Epithelial cell of esophagus (primary cell): ENCODE results near the gene RAET1L.
"Not testable (repeated sequence)": the region's sequence is repeated elsewhere in the genome, so short reads cannot be mapped to it uniquely, and the experiment has no call there.

Experiments used
- DNase-seq: peaks from one replicate; pipeline ENCODE4 v3.0.0; 2010; ENCODE audit warnings: low read depth
- H3K4me3 ChIP-seq: 2 replicates; pipeline ENCODE4 v1.5.1; 2011; ENCODE audit warnings: mild to moderate bottlenecking, low read length, control low read depth
- CTCF ChIP-seq: IDR thresholded peaks from 2 replicates; pipeline ENCODE4 v1.5.1; 2011; ENCODE audit warnings: low read depth, mild to moderate bottlenecking, low read length, control low read depth, inconsistent platforms; ENCODE audit not compliant: insufficient read depth; ENCODE audit errors: missing control alignments

RAET1L gene

GRCh38 chr6:150027806-150028565 is 2.7 kb upstream of the RAET1L start:
- no peak for TF ChIP-seq CTCF
- DNase-seq, result no peak
- H3K4me3 ChIP-seq, result no peak overlapping the region

- no peak overlapping the region for H3K4me3 ChIP-seq
- no peak for DNase-seq
- no peak for TF ChIP-seq CTCF
These were observed 1.9 kb upstream of the RAET1L start for GRCh38 chr6:150026976-150027805.

DNA sequence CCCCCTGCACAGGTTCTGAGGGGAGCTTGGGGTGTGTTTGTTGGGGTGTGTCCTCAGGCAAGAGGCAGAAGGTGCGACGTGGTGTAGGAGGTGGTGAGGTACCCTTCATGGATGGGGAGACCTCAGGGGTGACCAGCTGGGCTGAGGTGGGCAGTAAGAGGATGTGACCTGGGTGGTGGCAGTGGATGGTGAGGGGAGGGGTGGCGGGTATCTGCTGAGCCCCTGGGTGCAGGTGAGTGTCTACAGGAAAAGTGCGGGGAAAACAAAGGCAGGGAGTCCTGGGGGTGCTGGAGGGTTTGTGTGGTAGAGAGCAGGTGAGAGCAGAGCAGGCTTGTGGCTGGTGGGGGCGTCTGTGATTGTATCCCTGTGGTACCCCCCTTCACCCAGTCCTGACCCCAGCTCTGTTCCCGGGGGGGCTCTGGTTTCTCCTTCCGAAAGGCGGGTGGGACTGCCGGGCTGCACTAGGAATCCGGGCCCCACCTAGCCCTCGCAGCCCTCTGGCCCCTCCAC is 631 bp downstream of the RAET1L start:
- no peak for TF ChIP-seq CTCF
- H3K4me3 ChIP-seq, result peak overlapping the region; percentile 48
- no peak for DNase-seq

DNA sequence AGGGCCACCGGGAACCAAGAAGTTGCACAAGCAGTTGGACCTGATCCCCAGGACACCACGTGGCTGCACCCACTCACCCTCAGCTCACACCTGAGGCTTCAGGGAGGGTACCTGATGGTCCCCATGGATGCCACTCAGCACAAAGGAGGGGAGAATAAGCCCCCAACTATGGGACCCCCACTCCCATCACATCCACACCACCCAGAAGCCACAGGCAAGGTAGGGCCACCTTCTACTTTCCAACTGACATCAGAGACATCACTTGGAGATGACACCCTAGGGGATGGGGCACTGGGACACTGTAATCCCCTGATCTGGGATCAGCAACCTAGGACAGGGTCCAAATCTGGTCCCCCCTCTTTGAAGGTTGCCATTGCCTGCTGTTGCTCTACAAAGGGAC is 1.3 kb downstream of the RAET1L start:
- H3K4me3 ChIP-seq, DNase-seq: not testable (repeated sequence)

- not testable (repeated sequence) for H3K4me3 ChIP-seq, DNase-seq
These were observed 3.5 kb downstream of the RAET1L start for GRCh38 chr6:150021870-150022269.

GRCh38 chr6:150018846-150019580 is 6.3 kb downstream of the RAET1L start:
- H3K4me3 ChIP-seq, result no peak overlapping the region
- DNase-seq, result no peak
- TF ChIP-seq CTCF, result no peak

GRCh38 chr6:150017186-150017521 is 8.2 kb downstream of the RAET1L start:
- H3K4me3 ChIP-seq, DNase-seq: not testable (repeated sequence)
